ENCODE data around the gene MRPS34. TPM values are rescaled to one million over a fixed set of nuclear protein-coding genes. Genes with fewer than 3 reads are reported as not detected.

The MRPS34 gene
- total RNA-seq, 4 donors from 2014 or later, result 67.3 to 146 (median 98.1) TPM

GRCh38 chr16:1762879-1763520 lies 9.9 kb downstream of the MRPS34 start:
- no peak for TF ChIP-seq POLR2A (IDR thresholded peaks at IDR 0.05)
- TF ChIP-seq CTCF (IDR thresholded peaks at IDR 0.05), result no peak
- no peak for DNase-seq
- 91 to 93% methylated on average over 10 to 13 of the region's 24 CpGs for WGBS, 2 donors

GRCh38 chr16:1762196-1762878 lies 10.6 kb downstream of the MRPS34 start:
- 80 to 85% methylated on average over 19 to 20 of the region's 30 CpGs for WGBS, 2 donors
- no peaks in the 10 kb centered on the region for H3K9me3 ChIP-seq
- H3K36me3 ChIP-seq, result peaks cover 47 to 62% of the 10 kb centered on the region in 2 donors
- intact Hi-C loops (cut with DNase I), result no loop called here
- H3K27me3 ChIP-seq, result no peaks in the 10 kb centered on the region
- H3K4me1 ChIP-seq, result no peaks in the 10 kb centered on the region
- no peak for DNase-seq
- no peak for TF ChIP-seq POLR2A (IDR thresholded peaks at IDR 0.05)
- no peak for TF ChIP-seq CTCF (IDR thresholded peaks at IDR 0.05)
- H3K27ac ChIP-seq, result no peak overlapping the region
- no peak overlapping the region for H3K4me3 ChIP-seq (replicated peaks in 1 of 3)

More at GRCh38 chr16:1762879-1763520, 9.9 kb downstream of the MRPS34 start:
- Histone ChIP-seq H3K4me3 (replicated peaks in 1 of 3) (no peak overlapping the region), H3K27ac (no peak overlapping the region), H3K36me3 (peaks cover 53 to 67% of the 10 kb centered on the region in 2 donors), H3K27me3 (no peaks in the 10 kb centered on the region), H3K4me1 (no peaks in the 10 kb centered on the region), H3K9me3 (no peaks in the 10 kb centered on the region)
- intact Hi-C loops (cut with DNase I), result no loop called here

GRCh38 chr16:1761751-1762150 lies 11.2 kb downstream of the MRPS34 start:
- Histone ChIP-seq H3K9me3 (no peaks in the 10 kb centered on the region), H3K36me3 (peaks cover 45 to 58% of the 10 kb centered on the region in 2 donors), H3K27ac (no peak overlapping the region), H3K4me3 (replicated peaks in 1 of 3) (no peak overlapping the region), H3K27me3 (no peaks in the 10 kb centered on the region), H3K4me1 (no peaks in the 10 kb centered on the region)
- intact Hi-C loops (cut with DNase I), result no loop called here
- no peak for DNase-seq
- no peak for TF ChIP-seq CTCF (IDR thresholded peaks at IDR 0.05)
- TF ChIP-seq POLR2A (IDR thresholded peaks at IDR 0.05), result no peak
- WGBS, 2 donors, result 94 to 95% methylated on average over 15 of the region's 15 CpGs

- Histone ChIP-seq H3K27me3 (no peaks in the 10 kb centered on the region), H3K27ac (no peak overlapping the region), H3K36me3 (peaks cover 37 to 51% of the 10 kb centered on the region in 2 donors), H3K4me1 (no peaks in the 10 kb centered on the region), H3K4me3 (replicated peaks in 1 of 3) (no peak overlapping the region), H3K9me3 (no peaks in the 10 kb centered on the region)
- intact Hi-C loops (cut with DNase I), result no loop called here
- 91 to 99% methylated on average over 8 to 15 of the region's 15 CpGs for WGBS, 2 donors
- TF ChIP-seq CTCF (IDR thresholded peaks at IDR 0.05) (no peak), POLR2A (IDR thresholded peaks at IDR 0.05) (no peak)
- no peak for DNase-seq
These were observed 12.0 kb downstream of the MRPS34 start for GRCh38 chr16:1760911-1761310.

- Histone ChIP-seq H3K27ac (no peak overlapping the region), H3K9me3 (no peaks in the 10 kb centered on the region), H3K27me3 (no peaks in the 10 kb centered on the region), H3K4me3 (replicated peaks in 1 of 3) (no peak overlapping the region), H3K4me1 (no peaks in the 10 kb centered on the region), H3K36me3 (peaks cover 24 to 38% of the 10 kb centered on the region in 2 donors)
- TF ChIP-seq CTCF (IDR thresholded peaks at IDR 0.05) (no peak), POLR2A (IDR thresholded peaks at IDR 0.05) (no peak)
- DNase-seq, result no peak
- intact Hi-C loops (cut with DNase I), result no loop called here
- 98 to 99% methylated on average over 9 to 11 of the region's 21 CpGs for WGBS, 2 donors
These were observed 13.4 kb downstream of the MRPS34 start for GRCh38 chr16:1759511-1759910.
